ENCODE measurements around the gene FBXO31. TPM values are rescaled to one million over a fixed set of nuclear protein-coding genes. Genes with fewer than 3 reads are reported as not detected.

The FBXO31 gene
- total and polyA plus RNA-seq, 2 experiments from 2014 or later: 16.5 to 28.9 TPM

DNA sequence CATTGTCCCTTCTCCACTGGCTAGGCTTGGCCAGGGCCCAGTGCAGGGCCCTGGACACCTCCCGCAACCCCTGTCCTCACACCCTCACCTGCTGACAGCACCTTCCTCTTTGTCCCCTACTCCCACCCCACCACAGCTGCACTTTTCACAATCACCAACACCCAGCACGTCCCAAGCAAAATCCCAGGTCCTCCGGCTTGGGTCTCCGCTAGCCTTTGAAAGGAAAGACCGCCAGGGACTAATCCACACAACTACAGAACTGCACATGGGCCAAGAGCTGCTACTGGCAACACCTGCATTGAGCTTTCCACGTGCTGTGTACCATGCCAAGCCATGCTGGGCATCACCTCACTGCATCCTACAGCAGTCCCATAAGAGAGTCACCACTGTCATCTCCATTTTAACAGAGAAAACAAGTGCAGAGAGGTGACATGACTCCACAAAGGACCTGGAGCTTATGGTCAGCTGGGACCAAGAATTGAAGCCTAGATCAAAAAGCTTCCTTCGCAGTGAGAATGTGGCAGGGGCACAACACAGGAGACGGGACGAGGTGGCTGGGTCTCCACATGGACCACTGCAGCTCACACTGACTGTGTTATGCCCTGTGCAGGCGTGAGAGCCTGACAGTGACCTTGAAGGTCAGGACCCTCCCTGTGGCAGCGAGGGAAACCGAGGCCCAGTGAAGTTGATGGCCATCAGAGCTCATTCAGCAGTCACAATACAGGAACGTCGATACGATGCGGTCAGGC lies 22.5 kb downstream of the FBXO31 start:
- Histone ChIP-seq H3K9me2 (replicated peaks; ENCODE audit: insufficient read depth) (no peaks in the 10 kb centered on the region), H3K36me3 (replicated peaks; ENCODE audit: insufficient read depth, low read depth) (no peaks in the 10 kb centered on the region), H3K27me3 (no peaks in the 10 kb centered on the region), H3K27ac (no peak overlapping the region), H2AFZ (no peak overlapping the region), H3K9me3 (ENCODE audit: low read depth) (no peaks in the 10 kb centered on the region), H3K4me1 (ENCODE audit: insufficient read depth) (peaks cover 11% of the 10 kb centered on the region), H3K4me3 (no peak overlapping the region), H3K79me2 (peaks cover 37% of the 10 kb centered on the region), H4K20me1 (ENCODE audit: insufficient read depth, poor library complexity, severe bottlenecking) (peaks cover 19% of the 10 kb centered on the region), H3K4me2 (no peak overlapping the region)
- DNase-seq (ENCODE audit: low spot score): no peak
- 98% methylated on average over 16 of the region's 16 CpGs for WGBS (ENCODE audit: low lambda C conversion rate, missing lambda C conversion rate)
- TF ChIP-seq EZH2phosphoT487 (IDR thresholded peaks at IDR 0.05; ENCODE audit: low read depth, severe bottlenecking, unreplicated experiment) (no peak), EZH2 (IDR thresholded peaks at IDR 0.05; ENCODE audit: borderline replicate concordance) (no peak), CTCF (IDR thresholded peaks at IDR 0.05; ENCODE audit: poor library complexity) (no peak)

DNA sequence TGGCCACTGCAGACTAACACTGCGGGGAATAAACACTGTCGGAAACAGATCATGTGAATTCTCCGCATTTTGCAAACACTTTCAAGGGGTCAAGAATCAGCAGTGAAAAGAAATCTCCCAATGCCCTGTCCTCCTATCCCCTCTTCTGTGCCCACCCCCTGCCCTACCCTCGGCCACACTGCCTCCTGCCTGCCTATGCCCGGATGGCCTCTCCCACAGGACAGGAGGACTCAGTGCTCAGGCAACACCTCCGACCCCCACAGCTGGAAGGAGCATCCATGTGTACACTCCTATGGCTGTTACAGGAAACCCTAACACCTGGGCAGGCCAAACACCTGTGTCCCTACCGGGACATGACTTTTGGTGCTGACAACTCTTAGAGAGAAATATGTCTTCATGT lies 24.5 kb downstream of the FBXO31 start:
- Histone ChIP-seq H3K27me3 (no peaks in the 10 kb centered on the region), H3K9me2 (replicated peaks; ENCODE audit: insufficient read depth) (no peaks in the 10 kb centered on the region), H3K9me3 (ENCODE audit: low read depth) (no peaks in the 10 kb centered on the region), H3K36me3 (replicated peaks; ENCODE audit: insufficient read depth, low read depth) (no peaks in the 10 kb centered on the region), H3K4me3 (no peak overlapping the region), H3K79me2 (peaks cover 25% of the 10 kb centered on the region), H3K4me2 (no peak overlapping the region), H3K4me1 (ENCODE audit: insufficient read depth) (peaks cover 9% of the 10 kb centered on the region), H2AFZ (no peak overlapping the region), H4K20me1 (ENCODE audit: insufficient read depth, poor library complexity, severe bottlenecking) (peaks cover 6% of the 10 kb centered on the region), H3K27ac (no peak overlapping the region)
- 98% methylated on average over 7 of the region's 7 CpGs for WGBS (ENCODE audit: low lambda C conversion rate, missing lambda C conversion rate)
- TF ChIP-seq EZH2phosphoT487 (IDR thresholded peaks at IDR 0.05; ENCODE audit: low read depth, severe bottlenecking, unreplicated experiment) (no peak), CTCF (IDR thresholded peaks at IDR 0.05; ENCODE audit: poor library complexity) (no peak), EZH2 (IDR thresholded peaks at IDR 0.05; ENCODE audit: borderline replicate concordance) (no peak)
- no peak for DNase-seq (ENCODE audit: low spot score)

GRCh38 chr16:87358696-87359095 lies 24.9 kb downstream of the FBXO31 start:
- Histone ChIP-seq H3K36me3 (replicated peaks; ENCODE audit: insufficient read depth, low read depth) (no peaks in the 10 kb centered on the region), H2AFZ (no peak overlapping the region), H3K9me2 (replicated peaks; ENCODE audit: insufficient read depth) (no peaks in the 10 kb centered on the region), H3K27me3 (no peaks in the 10 kb centered on the region), H4K20me1 (ENCODE audit: insufficient read depth, poor library complexity, severe bottlenecking) (peaks cover 4% of the 10 kb centered on the region), H3K9me3 (ENCODE audit: low read depth) (no peaks in the 10 kb centered on the region), H3K79me2 (peaks cover 25% of the 10 kb centered on the region), H3K4me2 (no peak overlapping the region), H3K4me3 (no peak overlapping the region), H3K4me1 (ENCODE audit: insufficient read depth) (peaks cover 4% of the 10 kb centered on the region), H3K27ac (no peak overlapping the region)
- TF ChIP-seq EZH2phosphoT487 (IDR thresholded peaks at IDR 0.05; ENCODE audit: low read depth, severe bottlenecking, unreplicated experiment) (no peak), CTCF (IDR thresholded peaks at IDR 0.05; ENCODE audit: poor library complexity) (no peak), EZH2 (IDR thresholded peaks at IDR 0.05; ENCODE audit: borderline replicate concordance) (no peak)
- 94% methylated on average over 9 of the region's 9 CpGs for WGBS (ENCODE audit: low lambda C conversion rate, missing lambda C conversion rate)
- DNase-seq (ENCODE audit: low spot score): no peak
